HG03342 (cell line): ENCODE results near the gene CNTN5.

Experiments
- ATAC-seq: cut with Tn5 transposase; IDR thresholded peaks from one replicate; pipeline ENCODE4 v1.9.1; 2021; ENCODE audit warnings: mild to moderate bottlenecking, moderate library complexity; ENCODE audit not compliant: unreplicated experiment

CNTN5 gene

DNA sequence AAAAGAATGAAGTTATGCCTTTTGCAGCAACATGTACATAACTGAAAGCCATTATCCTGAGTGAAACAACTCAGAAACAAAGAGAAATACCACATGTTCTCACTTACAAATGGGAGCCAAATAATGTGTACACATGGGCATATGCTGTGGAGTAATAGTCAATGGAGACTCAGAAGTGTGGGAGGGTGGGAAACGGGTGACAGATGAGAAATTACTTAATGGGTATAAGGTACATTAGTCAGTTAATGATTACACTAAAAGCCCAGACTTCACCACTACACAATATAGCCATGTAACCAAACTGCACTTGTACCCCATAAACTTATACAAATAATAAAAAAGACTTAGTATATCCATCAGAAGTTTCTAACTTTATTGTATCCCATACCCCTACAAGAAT, 992.3 kb downstream of the CNTN5 start:
- ATAC-seq, result no peak

DNA sequence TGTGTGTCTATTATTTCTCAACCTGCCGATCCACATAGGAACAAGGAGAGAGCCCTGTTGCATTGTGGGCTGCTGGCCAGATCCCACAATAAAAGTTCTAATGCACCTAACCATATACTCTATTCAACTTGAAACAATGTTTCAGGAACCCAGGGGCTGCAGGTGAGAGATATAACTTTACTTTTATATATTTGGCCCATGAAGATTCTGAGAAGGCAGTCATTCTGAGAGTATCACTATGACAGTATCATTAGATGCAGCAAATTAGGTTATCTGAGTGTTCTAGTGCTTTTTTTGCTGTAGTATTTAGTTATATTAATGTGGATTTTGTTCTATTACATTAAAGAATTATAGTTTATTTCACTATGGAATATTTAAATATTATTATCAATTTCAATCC, 1011.2 kb downstream of the CNTN5 start:
- no peak for ATAC-seq

DNA sequence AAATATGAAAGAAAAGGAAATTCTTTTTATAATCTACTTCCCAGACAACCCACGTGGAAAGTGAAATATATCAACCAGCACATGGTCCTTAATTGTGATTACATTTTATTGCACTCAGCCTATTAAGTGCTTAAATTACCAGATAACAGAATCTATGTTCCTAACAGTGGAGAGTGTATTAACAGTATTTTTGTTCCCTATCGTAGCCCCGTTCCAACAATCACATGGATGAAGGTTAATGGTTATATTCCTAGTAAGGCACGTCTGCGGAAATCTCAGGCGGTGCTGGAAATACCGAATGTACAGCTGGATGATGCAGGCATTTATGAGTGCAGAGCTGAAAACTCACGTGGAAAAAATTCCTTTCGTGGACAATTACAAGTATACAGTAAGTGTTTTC, 1040.3 kb downstream of the CNTN5 start:
- no peak for ATAC-seq

GRCh38 chr11:100066399-100066798, 1045.7 kb downstream of the CNTN5 start:
- ATAC-seq, result no peak

DNA sequence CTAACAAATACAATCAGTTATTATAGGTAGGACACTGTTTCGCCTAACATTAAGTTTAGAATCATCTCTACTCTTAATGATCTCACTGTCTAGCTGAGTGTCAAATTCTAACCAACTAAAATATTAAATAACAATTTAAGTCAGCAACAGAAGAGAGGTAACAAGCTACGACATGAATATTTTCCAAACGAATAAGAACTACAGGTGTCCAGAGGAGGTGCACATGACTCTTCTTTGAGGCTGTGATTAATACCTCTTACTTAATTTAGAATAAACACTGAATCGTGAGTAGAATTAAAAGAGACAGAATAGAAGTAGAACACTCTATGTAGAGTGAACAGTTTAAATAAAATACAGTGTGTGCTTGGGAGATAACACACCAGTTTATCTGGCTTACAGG, 1047.4 kb downstream of the CNTN5 start:
- ATAC-seq, result no peak

DNA sequence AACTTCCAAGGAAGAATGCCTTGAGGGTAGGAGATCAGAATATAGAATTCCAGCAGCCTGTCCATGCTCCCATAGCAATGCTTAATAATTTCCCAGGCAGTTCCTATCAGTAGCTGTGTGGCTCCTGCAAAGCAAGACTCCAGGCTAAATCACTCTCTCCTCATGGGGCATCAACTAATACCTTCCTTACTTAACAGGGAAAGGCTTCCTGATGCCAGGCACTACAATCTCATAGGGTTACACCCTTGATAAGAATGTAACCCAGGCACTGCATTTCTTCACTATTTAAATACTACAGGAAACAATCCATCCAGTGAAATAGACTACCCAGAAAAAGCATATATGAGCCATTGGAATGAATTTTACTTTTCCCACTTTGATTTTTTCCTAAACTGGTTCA, 1051.4 kb downstream of the CNTN5 start:
- no peak for ATAC-seq

DNA sequence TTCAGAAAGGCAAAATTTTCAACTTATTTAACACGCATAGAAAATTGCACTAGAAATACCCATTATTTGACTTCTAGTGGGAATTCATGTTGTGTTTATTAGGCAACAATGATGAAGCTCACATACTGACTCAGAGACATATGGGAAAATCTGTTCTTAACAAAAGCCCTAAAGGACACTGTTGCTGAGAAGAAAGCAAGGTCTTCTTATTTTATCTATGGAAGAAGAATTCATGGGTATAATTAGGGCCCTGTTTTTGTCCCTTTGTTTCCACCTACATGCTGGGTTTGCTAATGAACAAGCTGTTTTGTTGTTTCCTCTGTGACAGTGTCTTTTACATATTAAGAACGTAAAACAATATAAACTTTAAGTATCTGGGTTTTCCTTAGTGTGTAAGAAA, 1059.6 kb downstream of the CNTN5 start:
- ATAC-seq, result no peak

GRCh38 chr11:100080821-100081220, 1060.1 kb downstream of the CNTN5 start:
- ATAC-seq, result no peak

DNA sequence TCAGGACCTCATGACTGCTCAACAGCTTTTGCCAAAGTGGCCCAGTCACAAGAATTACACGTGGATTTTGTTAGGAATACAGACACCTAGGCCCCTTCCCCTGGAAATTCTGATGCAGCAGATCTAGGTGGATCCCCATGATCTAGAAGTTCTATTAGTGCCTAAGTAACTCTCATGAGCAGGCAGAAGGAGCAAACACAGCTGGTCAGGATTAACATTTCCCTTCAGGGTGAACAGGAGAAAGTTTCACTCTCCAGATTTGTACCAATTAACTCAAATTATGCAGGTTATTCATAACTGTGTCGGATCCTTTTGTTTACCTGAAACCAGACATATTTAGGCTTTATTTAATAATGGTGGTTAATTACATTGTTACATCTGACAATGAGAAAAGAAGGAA, 1072.9 kb downstream of the CNTN5 start:
- ATAC-seq, result no peak

DNA sequence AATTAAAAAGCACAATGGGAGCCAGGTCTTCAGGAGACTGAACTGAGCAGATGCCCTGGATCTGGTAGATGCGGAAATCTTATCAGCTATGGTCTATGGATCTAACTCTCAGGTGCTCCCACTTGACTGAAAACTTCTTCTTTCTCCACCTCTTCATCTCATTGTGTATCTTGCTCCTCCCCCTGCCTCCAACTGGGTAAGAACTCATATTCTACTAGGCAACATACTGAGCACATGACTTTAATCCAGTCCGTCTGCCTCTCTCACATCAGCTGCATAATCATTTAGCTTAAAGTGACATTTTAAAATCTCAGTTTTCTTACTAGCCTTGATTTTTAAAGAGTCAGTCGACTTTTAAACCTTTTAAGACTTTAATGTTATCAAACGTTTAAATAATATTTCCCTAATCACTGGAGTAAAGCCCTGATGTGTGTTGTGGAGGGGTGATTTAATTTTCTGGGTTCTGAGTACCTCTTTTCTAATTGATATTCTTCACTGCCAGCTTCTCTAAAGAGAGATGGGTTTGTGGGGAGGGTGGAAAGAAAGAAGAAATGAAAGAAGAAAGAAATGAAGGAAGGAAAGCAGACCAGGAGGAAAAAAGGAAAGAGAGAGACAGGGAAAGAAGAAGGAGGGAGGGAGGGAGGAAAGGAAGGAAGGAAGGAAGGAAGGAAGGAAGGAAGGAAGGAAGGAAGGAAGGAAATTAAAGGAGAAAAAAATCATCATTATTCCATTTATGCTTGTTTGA, 1073.5 kb downstream of the CNTN5 start:
- ATAC-seq, result no peak

DNA sequence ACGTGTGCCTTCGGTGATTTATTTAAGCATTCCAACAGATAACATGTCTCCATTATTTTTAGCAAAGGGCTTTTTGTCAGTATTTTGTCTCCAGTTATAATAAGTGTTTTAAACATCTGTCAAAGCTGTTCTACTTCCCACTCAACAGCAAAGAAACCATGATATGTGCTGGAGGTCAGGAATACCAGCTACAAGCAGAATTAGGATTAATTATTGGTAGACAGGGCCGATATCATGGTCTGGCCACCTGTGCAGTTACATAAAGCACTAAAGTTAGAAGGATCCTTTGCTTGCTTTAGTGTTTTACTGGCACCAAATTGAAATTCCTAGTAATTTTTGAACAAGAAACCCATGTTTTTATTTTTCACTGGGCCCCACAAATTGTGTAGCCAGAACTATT, 1075.1 kb downstream of the CNTN5 start:
- no peak for ATAC-seq

DNA sequence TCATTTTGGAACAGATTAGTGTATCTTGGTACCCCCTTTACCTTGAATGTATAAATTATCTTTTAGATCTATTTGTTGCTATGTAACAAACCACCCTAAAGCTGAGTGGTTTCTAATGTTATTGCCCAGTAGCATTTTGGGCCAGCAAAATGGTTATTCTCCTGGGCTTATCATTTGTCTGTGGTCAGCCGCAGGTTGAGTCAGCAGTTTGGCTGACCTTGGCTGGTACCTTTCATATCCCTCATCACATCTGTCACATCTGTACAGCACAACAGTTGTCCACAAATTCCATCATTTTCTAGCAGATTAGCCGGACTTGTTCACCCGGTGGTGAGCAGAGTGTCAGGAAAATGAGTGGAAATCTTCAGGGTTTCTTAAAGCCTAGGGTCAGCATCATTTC, 1077.8 kb downstream of the CNTN5 start:
- ATAC-seq, result no peak

- no peak for ATAC-seq
Observed at GRCh38 chr11:100105255-100105981, 1084.7 kb downstream of the CNTN5 start.

- ATAC-seq, result no peak
Observed at GRCh38 chr11:100105982-100106358, 1085.2 kb downstream of the CNTN5 start.

DNA sequence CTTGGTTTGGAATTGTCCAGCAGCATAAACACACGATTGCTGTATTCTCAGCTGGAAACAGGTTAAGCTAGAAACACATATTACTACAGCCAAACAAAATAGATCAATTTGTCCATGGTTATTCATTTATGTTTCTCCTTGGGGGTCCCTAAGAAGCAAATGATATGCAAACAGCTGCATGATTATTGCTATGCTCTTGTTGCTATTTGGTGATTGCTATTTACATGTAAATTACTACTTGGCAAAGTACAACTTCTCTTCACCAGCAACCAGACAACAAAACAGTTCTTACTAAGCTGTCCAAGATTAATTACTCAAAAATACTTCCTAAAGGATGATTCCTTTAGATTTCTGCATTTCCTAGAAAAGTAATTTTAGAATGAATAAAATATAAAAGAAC, 1098.4 kb downstream of the CNTN5 start:
- ATAC-seq, result no peak

DNA sequence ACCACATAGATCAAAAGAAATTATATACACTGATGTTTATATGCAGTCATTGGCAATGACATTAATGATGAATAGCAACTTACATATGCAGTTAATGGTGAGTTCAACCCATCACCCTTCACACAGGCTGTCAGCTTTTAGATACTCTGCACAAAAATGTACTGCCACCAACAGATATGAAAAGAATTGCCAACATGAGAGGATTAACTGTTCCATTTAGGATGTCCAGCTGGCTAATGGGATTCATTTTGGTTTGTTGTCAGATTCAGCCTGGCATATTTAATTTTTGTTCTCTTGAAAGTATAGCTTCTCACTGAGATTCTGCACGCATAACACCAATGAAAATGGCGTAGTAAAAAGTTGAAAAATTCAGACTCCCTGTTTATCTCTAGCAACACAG, 1112.4 kb downstream of the CNTN5 start:
- no peak for ATAC-seq

DNA sequence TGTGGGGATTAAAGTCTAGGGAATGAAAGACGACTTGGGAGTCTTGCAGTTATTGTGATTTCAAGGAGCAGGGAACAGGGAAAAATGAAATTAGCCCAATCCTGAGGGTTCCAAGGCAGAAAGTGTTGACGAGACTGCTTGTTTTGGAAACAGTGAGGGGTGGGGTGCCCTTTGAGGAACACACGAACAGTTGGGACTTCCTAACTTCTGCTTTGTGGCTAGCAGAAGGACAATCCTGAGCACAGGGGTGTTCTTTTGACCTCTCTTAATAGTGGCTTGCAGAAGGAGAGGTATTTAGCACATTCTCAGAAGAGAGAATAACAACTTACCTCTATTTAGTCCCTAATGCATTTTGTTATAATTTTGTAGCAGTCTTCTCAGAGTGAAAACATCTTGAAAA, 1120.5 kb downstream of the CNTN5 start:
- no peak for ATAC-seq

GRCh38 chr11:100151944-100152343, 1131.2 kb downstream of the CNTN5 start:
- no peak for ATAC-seq

DNA sequence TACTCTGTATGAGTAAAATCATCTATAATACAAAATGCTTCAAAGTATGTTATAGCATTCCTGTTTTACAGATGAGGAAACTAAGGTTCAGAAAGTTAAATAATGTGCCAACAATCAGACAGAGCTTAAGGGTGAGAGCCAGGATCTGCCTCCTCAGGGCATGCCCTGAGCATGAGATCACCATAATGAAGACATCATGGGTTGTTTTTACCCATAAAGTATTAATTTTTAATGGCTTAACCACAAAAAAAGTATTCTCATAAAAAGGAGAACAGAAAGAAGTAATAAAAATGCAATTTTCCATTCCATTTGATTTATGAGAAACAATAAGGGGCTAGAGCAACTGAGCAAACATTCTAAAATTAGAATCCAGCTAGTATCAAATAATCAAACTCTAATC, 1132.0 kb downstream of the CNTN5 start:
- ATAC-seq, result no peak

DNA sequence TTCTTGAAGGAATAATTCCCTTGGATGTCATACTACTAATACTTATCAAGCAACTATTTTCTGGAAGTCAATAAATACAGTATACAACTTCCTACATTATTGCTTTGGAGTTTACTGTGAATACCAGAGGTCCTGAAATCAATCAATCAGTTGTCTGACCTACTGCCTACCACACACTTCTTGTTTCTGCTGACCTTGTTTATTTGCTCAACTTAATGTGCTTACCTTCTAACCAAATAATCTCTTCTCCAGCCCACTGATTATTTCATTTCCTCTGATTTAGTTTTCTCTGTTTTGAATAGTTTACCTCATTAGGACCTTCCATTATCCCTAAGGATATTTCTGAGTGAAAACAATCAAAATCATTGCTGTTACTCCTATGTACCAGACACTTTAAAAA, 1142.7 kb downstream of the CNTN5 start:
- no peak for ATAC-seq

DNA sequence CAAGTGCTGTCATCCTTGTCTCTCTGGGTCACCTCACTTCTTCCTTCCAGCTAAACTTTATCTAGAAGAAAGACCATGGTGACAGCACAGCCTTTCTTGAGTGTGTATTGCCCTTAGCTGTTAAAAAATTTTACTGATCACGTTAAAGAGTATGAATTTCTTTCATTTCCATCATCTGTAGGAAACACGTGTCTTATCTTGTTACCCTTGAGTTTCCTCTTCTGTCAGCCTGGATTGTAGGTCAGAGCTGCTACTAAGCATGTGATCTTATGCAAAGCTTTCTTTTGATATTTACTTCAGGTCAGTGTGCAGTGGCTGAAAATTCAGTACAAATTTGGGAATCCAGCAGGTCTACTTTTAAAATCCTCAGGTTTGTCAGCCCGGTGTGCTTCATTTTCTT, 1154.1 kb downstream of the CNTN5 start:
- no peak for ATAC-seq

DNA sequence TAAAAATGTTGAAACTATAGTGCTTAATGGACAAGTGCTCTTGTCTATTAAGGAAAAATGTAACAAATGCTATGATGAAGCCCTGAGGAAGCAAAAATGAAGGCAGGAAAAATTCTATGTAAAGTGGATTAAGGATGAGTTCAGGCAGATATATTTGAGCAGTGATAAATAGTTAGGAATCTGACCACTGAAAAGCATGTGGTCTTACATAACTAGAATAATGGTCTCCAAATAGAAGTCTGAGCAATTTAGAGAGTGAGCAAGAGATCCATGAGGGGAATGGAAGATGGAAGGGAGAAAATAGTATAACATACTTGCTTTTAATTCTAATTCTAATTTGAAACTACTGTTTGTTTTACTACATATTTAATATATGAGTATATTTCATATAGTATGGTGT, 1155.7 kb downstream of the CNTN5 start:
- ATAC-seq, result no peak

DNA sequence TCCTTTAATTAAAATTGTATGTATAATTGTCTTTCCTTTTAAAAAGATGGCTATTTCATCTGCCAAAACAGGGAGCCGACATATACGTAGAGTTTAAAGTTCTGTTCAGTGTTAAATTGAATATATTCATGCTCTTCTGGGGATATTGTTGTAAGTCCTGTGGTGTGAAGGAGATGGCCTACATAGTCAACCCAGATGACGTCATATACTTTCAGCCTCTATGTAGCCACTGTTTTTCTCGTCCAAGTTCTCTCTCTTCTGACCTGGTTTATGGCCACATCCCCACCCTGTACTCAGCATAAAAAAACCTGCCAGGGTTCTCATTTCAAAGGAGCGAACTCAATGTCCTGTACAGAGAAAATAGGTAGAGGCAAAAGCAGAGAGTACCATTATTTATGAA, 1156.9 kb downstream of the CNTN5 start:
- ATAC-seq, result no peak
